Activated CD4-positive, alpha-beta T cell treated with anti-CD3 and anti-CD28 coated beads for 48 hours (primary cell): Measurements from ENCODE around the gene SMARCAL1.
A peak's percentile ranks its signal among the peaks of the same experiment; 100 is the strongest.

Source experiments
- DNase-seq: peaks from one replicate; pipeline ENCODE4 v3.0.0-alpha.2; 2020

SMARCAL1 gene

GRCh38 chr2:216477283-216478035, 65.2 kb downstream of the SMARCAL1 start:
- no peak for DNase-seq

GRCh38 chr2:216478151-216478550, 65.9 kb downstream of the SMARCAL1 start:
- peak; percentile 57 for DNase-seq

DNA sequence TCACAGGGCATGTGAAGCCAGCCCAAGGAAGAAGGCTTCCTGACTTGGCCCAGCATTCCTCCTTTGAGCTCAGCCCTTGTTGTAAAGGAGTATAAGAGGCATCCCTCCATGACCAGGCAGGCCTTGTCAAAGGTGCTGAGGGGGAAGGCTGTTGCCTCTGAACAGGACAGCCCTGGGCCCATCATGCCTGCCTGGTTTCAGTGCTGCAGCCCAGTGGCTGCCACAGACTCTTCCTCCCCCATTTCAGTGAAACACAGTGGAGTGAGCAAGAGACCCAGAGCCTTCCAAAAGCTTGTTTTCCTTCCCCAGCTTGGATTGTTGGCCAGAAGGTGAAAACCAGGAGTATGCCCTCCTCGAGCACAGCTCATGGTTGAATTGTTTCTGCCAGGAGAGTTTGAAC, 66.5 kb downstream of the SMARCAL1 start:
- DNase-seq: no peak

DNA sequence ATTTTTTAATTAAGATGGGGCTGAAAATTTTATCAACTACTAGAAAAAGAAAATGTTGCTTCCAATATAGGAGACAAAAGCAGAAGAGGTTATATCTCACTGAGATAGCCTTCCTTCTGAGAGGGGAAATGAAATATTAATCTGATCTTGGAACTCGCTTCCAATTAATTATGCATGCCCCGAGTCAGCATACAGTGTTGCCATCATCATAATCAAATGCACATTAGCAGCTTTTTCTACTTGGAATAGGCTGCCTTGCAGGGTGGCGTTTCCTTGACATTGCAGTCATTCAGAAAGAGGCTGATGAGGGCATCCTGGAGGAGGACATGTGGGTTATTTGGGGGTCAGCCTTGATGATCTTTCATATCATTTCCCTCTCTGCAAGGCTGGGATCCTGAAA, 67.9 kb downstream of the SMARCAL1 start:
- no peak for DNase-seq

DNA sequence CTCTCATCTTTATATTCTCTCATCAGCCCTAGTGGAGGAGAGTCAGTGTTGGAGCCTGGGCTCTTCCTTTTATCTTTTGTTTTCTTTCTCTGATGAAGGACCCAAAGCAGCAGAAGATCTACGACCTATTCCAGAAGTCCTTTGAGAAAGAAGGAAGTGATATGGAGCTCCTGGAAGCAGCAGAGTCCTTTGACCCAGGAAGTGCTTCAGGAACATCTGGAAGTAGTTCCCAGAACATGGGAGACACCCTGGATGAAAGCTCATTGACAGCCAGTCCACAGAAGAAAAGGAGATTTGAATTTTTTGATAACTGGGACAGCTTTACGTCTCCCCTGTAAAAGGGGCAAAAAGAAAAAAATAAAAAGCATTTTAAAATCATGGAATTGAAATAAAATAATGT, 70.4 kb downstream of the SMARCAL1 start:
- no peak for DNase-seq

DNA sequence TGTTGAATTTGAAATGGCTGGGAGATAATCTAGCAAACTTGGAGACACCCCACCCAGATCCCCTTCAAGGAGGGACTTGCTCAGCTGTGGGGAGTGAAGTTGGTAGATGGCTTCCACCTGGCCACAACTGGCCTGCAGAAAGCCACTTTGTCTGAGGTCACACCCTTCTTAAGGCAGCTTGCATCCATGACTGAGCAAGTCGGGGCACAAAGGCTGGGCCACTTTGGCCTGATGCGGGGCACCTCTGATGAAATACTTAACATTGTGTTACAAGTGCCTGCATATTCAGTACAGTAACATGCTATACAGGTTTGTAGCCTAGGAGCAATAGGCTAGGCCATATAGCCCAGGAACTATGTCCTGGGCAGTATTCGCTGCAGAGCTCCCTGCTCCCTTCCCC, 73.0 kb downstream of the SMARCAL1 start:
- DNase-seq: no peak

DNA sequence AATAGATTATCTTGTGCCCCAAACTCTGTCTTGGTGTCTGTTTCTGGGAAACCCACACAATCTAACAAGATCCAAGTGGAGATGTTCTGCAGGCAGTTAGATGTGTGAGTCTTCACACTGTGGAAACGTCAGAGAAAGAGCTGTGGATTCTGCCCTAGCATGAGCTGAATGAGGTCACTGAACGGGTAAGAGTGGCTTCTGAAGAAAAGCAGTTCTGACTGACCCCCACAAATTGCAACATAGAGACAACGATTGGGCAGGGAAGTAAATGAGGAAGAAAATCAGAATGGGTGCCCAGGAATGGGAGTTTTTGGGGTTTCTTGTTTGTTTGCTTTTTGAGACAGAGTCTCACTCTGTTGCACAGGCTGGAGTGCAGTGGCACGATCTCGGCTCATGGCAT, 73.5 kb downstream of the SMARCAL1 start:
- no peak for DNase-seq

- DNase-seq: no peak
Measured at GRCh38 chr2:216486271-216486670, 74.0 kb downstream of the SMARCAL1 start.

- no peak for DNase-seq
Measured at GRCh38 chr2:216486708-216487107, 74.4 kb downstream of the SMARCAL1 start.

DNA sequence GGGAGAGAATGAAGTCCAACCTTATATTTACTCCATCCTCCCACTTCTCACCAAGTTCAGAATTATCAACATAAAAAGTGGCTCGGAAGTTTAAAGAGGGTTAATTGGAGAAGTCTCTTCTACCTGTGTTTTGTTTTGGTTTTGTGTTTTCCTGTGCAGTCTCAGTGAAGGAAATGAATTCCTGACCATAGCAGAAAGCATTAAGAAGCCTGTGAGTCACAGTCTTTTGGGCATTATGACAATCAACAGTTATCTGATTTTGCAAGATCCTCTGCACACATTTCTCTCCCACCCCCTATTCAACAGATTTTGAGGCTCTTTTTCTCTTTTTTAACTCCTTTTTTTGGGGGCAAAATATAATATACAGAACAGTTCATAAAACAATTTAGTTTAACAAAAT, 77.8 kb downstream of the SMARCAL1 start:
- no peak for DNase-seq

DNA sequence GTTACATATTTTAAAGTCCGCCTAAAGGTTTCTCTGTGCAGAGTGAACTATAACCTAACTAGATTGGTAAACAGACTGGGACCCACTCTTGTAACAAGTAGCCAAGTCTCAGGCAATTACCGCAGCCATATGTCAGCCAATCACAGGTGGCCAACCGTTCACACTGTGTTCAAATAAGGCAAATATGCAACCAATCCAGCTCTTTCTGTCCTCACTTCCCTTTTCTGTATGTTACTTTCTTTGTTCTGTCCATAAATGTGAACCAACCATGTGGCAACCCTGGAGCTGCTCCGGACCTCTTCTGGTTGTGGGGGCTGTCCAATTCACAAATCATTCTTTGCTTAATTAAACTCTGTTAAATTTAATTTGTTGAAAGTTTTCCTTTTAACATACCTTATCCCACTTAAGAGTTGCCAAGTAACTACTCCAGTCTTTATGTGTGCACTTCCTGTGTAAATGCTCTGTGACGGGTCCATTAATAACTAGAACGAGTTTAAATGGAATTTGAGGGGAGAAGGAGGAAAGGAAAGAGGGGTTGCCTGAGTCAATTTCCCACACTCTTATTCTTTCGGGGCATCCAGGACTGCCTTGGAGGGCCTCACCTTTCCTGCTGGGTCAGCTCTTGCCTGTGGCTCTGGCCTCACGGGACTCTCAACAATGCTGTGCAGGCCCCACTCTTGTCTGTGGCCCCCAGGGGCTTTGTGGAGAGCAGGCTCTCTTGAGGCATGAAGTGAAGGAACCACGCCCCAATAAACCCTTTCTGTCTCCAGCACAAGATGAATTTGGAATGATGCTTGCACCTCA, 79.7 kb downstream of the SMARCAL1 start:
- DNase-seq: no peak

- no peak for DNase-seq
Measured at GRCh38 chr2:216492597-216493333, 80.5 kb downstream of the SMARCAL1 start.

DNA sequence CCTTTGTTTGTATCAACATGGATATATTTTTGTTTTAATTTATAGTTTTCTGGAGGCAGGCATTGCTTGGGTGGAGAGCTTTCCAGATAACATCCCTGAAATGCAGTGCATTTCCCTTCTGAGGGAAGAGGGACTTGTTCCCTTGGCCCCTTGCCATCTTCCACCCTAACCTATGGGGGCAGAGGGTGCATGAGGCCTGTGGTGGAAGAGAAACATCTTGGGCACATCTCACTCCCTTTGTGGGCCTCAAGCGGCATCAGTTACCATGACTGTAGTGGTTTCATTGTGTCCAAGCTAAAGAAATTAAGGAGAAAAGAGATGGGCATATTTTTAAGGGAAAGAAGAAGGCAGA, 81.0 kb downstream of the SMARCAL1 start:
- no peak for DNase-seq

DNA sequence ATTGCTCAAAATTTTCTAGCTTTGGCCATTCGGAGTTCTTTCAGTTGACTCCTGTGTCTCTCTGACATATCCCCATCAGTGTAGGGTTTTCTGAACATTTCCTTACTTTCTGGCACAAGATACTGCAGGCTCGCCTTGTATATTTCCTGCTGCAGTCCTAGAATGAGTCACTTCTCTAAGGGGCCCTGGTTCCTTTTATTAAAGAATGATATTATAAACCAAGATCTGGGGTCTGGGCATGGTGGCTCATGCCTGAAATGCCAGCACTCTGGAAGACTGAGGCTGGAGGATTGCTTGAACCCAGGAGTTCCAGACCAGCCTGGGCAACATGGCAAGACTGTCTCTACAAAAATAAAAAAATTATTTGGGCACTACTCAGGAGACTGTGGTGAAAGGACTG, 83.4 kb downstream of the SMARCAL1 start:
- DNase-seq: no peak

DNA sequence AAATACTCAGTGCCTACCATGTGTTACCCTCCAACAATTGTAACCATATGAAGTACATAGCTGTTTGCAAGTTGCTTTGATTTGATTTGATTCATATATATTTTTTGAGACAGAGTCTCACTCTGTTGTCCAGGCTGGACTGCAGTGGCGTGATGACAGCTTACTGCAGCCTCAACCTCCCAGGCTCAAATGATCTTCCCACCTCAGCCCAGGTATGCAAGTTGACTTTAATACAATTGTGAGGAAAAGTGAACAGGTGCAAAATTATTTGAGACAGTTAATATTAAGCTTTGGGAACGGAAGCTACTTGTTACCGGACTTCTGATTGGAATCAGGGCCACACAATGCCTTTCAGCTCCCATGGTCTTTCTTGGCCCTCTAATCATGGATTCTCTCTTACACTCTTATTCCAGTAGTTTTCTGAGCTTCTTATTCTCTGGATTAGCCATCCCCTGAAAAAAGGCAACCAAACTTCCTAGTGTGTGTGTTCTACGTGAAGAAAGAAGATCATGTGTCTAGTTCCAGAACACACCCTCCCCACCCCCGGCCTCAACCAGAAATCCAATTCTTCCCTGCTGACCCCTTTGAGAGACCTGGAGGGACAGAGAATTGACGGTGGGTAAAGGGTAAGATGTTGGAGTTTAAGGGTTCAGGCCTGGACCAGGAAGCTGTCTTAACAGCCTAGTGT, 85.2 kb downstream of the SMARCAL1 start:
- DNase-seq: no peak

DNA sequence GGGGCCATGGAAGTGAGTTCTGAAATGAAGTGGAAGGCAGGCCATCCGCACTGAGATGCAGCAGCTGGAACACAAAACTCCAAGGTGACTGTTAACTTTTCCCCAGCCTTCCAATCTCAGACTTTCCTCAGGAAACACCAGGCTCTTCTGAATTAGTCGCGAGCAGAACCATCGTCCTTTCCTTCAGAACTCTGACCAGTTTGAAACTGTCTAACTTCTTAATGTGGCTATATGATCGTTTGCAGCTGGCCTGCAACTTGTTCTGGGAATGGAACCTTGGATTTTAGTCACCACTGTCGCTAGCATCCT, 85.7 kb downstream of the SMARCAL1 start:
- DNase-seq: no peak

GRCh38 chr2:216498379-216499352, 86.4 kb downstream of the SMARCAL1 start, which contains the start of gene RPL37A:
TSS of gene RPL37A (plus strand) at chr2:216498844. CDS start at chr2:216498875, 31 bp downstream.
- DNase-seq: peak; percentile 94

DNA sequence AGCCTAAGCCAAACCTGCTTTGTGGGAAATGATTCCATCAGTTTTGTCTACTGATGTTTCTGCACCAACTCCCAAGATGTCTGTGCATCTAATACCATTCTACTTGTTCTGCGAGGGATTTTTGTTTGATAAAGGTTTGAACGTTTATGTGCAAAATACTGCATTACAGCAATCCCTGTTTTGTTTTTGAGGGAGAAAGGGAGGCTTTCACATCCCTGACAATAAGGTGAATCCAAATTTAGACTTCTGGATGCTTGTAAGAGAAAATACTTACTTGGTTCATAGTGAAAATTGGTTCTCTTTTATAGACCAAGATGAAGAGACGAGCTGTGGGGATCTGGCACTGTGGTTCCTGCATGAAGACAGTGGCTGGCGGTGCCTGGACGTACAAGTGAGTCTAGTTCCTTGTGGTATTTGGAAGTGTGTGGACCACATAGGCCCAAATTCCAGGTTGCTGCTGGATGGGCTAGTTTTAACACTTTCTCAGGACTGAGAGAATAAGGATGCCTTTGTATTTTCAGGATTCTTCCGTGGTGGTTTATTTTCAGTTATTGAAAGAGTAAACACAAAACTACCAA, 87.4 kb downstream of the SMARCAL1 start:
- no peak for DNase-seq

GRCh38 chr2:216500572-216500971, 88.3 kb downstream of the SMARCAL1 start:
- no peak for DNase-seq

DNA sequence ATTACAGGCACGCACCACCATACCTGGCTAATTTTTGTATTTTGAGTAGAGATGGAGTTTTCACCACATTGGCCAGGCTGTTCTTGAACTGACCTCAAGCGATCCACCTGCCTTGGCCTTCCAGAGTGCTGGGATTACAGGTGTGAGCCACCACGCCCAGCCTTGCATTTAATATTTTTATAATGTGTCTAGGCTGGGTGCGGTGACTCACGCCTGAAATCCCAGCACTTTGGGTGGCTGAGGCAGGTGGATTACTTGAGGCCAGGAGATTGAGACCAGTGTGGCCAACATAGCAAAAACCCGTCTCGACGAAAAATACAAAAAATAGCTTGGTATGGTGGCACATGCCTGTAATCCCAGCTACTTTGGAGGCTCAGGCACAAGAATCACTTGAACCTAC, 89.6 kb downstream of the SMARCAL1 start:
- DNase-seq: no peak

GRCh38 chr2:216502381-216503158, 90.3 kb downstream of the SMARCAL1 start:
- DNase-seq: no peak
